Parathyroid adenoma (tissue), 2 donors: ENCODE data around the gene PIH1D1.

Experiments
- H2AFZ ChIP-seq: fragments of 300-600 bp; sonication (generic); one replicate; pipeline ENCODE4 v1.7.0; 2017; ENCODE audit warnings: antibody characterized with exemption, mild to moderate bottlenecking
- H3K27ac ChIP-seq: fragments of 300-600 bp; sonication (generic); one replicate; pipeline ENCODE4 v1.7.0; 2017
- H3K27me3 ChIP-seq: fragments of 300-600 bp; sonication (generic); one replicate; pipeline ENCODE4 v1.7.0; 2017; ENCODE audit warnings: low read length; ENCODE audit not compliant: control insufficient read depth, insufficient read depth
- H3K36me3 ChIP-seq: fragments of 300-600 bp; sonication (generic); one replicate; pipeline ENCODE4 v1.7.0; 2017; ENCODE audit warnings: low read length; ENCODE audit not compliant: control insufficient read depth, insufficient read depth
- H3K4me1 ChIP-seq: fragments of 300-600 bp; sonication (generic); one replicate; pipeline ENCODE4 v1.7.0; 2017; ENCODE audit warnings: control low read depth
- H3K4me2 ChIP-seq: fragments of 300-600 bp; sonication (generic); one replicate; pipeline ENCODE4 v1.7.0; 2017; ENCODE audit warnings: low read length
- H3K4me3 ChIP-seq: fragments of 300-600 bp; sonication (generic); one replicate; pipeline ENCODE4 v1.7.0; 2017; ENCODE audit warnings: low read depth, low read length
- H3K79me2 ChIP-seq: fragments of 300-600 bp; sonication (generic); one replicate; pipeline ENCODE4 v1.7.0; 2017; ENCODE audit warnings: control low read depth
- H3K9ac ChIP-seq: fragments of 300-600 bp; sonication (generic); one replicate; pipeline ENCODE4 v1.7.0; 2017; ENCODE audit warnings: mild to moderate bottlenecking
- H3K9me3 ChIP-seq: fragments of 300-600 bp; sonication (generic); one replicate; pipeline ENCODE4 v1.7.0; 2017; ENCODE audit warnings: low read length; ENCODE audit not compliant: control insufficient read depth
- TF ChIP-seq, protein P1 (sequence below): fragments of 300-600 bp; sonication (generic); IDR thresholded peaks from one replicate; pipeline ENCODE4 v1.7.0; 2017; ENCODE audit warnings: antibody characterized with exemption, mild to moderate bottlenecking
- donor health status: primary hyperparathyroidism.

PIH1D1 gene

DNA sequence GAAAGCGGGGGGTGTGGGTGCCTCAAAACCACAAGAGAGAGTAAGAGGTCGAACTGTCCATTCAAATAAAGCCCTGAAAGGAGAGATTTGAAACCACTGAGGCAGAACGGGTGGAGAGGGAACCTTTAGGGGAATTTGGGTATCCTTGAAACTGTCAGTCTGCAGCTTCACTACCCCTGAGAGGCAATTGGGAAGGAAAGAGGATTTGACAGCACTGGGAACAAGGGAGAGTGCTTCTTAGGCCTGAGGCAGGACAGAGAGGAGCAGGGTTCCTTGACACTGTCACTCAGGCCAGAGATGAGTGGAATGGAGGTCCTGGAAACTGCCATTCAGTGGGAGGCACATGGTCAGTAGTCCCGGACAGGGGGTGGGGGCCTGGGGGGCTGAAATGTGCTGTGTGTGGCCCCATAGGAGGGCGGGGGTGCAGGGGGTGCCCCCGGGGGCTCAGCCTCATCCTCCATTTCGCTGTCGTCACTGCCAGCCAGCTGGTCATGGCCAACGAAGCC is 21.4 kb downstream of the PIH1D1 start:
- Histone ChIP-seq H3K9me3 (no peaks in the 10 kb centered on the region), H2AFZ (no peak overlapping the region), H3K4me3 (no peak overlapping the region), H3K4me1 (no peaks in the 10 kb centered on the region), H3K27ac (no peak overlapping the region), H3K27me3 (peaks cover 19% of the 10 kb centered on the region), H3K79me2 (no peaks in the 10 kb centered on the region), H3K9ac (no peak overlapping the region), H3K4me2 (no peak overlapping the region), H3K36me3 (no peaks in the 10 kb centered on the region)
- TF ChIP-seq, protein P1, sequence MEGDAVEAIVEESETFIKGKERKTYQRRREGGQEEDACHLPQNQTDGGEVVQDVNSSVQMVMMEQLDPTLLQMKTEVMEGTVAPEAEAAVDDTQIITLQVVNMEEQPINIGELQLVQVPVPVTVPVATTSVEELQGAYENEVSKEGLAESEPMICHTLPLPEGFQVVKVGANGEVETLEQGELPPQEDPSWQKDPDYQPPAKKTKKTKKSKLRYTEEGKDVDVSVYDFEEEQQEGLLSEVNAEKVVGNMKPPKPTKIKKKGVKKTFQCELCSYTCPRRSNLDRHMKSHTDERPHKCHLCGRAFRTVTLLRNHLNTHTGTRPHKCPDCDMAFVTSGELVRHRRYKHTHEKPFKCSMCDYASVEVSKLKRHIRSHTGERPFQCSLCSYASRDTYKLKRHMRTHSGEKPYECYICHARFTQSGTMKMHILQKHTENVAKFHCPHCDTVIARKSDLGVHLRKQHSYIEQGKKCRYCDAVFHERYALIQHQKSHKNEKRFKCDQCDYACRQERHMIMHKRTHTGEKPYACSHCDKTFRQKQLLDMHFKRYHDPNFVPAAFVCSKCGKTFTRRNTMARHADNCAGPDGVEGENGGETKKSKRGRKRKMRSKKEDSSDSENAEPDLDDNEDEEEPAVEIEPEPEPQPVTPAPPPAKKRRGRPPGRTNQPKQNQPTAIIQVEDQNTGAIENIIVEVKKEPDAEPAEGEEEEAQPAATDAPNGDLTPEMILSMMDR: no peak

GRCh38 chr19:49428547-49429451 is 22.8 kb downstream of the PIH1D1 start:
- Histone ChIP-seq H3K9me3 (no peaks in the 10 kb centered on the region), H3K4me1 (no peaks in the 10 kb centered on the region), H2AFZ (no peak overlapping the region), H3K27ac (no peak overlapping the region), H3K9ac (no peak overlapping the region), H3K36me3 (no peaks in the 10 kb centered on the region), H3K27me3 (peaks cover 21% of the 10 kb centered on the region), H3K4me3 (peak overlapping the region; percentile 1), H3K4me2 (peak overlapping the region; percentile 62), H3K79me2 (no peaks in the 10 kb centered on the region)
- TF ChIP-seq, protein P1: no peak

- no peak overlapping the region for H3K9ac ChIP-seq
- peak overlapping the region; percentile 65 for H2AFZ ChIP-seq
- H3K27ac ChIP-seq: no peak overlapping the region
- H3K4me3 ChIP-seq: peak overlapping the region; percentile 1
- H3K79me2 ChIP-seq: no peaks in the 10 kb centered on the region
- no peaks in the 10 kb centered on the region for H3K9me3 ChIP-seq
- H3K27me3 ChIP-seq: peaks cover 29% of the 10 kb centered on the region
- no peaks in the 10 kb centered on the region for H3K4me1 ChIP-seq
- H3K4me2 ChIP-seq: peak overlapping the region; percentile 62
- TF ChIP-seq, protein P1: no peak
- H3K36me3 ChIP-seq: no peaks in the 10 kb centered on the region
These were observed 23.6 kb downstream of the PIH1D1 start for GRCh38 chr19:49427855-49428546.

DNA sequence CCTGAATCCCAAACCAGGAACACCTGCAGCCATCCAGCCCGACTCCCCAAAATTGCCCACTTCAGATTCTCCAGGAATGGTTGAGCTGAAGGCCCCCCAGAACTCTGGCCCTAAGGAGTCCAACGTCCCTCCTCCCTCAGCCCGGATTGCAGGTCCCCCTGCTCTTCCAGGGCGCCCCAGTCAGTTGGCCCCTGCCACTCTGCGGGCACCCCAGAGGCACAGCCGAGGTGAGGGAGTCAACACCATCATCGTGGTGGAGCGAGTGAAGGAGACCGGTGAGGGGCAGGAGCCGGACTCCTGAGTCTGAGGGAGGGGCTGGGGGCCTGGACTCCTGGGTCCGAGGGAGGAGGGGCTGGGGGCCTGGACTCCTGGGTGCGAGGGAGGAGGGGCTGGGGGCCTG is 24.3 kb downstream of the PIH1D1 start:
- H3K9ac ChIP-seq: no peak overlapping the region
- H3K27ac ChIP-seq: no peak overlapping the region
- H3K36me3 ChIP-seq: no peaks in the 10 kb centered on the region
- H3K4me2 ChIP-seq: no peak overlapping the region
- no peak overlapping the region for H3K4me3 ChIP-seq
- H3K4me1 ChIP-seq: no peaks in the 10 kb centered on the region
- no peaks in the 10 kb centered on the region for H3K79me2 ChIP-seq
- no peak overlapping the region for H2AFZ ChIP-seq
- no peaks in the 10 kb centered on the region for H3K9me3 ChIP-seq
- TF ChIP-seq, protein P1: no peak
- H3K27me3 ChIP-seq: peaks cover 36% of the 10 kb centered on the region
